ENCODE results near the gene DOK4. TPM values are rescaled to one million over a fixed set of nuclear protein-coding genes. Genes with fewer than 3 reads are reported as not detected.

Gene DOK4
- total RNA-seq, 1 experiment from 2014 or later = 13.1 TPM

DNA sequence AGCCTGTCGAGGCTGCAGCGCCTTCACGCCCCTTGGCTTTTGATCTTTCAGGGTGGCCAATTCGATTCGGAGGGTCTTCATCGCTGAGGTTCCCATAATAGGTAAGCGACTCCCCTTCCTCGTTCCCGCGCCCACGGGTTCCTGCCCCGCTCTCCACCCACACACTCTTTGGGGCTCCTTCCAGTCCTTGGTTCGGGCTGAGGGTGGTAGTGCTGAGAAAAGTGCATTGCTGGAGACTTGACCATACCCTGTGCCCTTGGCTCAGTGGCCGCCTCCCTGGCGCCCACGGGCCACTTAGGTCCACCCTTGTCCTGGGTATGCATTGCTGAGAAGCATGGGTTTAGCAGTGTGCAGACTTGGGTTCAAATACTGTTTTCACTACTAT lies 23.3 kb downstream of the DOK4 start:
- Histone ChIP-seq H3K23ac (ENCODE audit: insufficient read length, low read depth, low read length) (no peak overlapping the region), H4K20me1 (ENCODE audit: control insufficient read depth, insufficient read depth, insufficient read length) (no peaks in the 10 kb centered on the region), H4K91ac (ENCODE audit: insufficient read length, low read depth, low read length) (no peak overlapping the region), H3K4ac (ENCODE audit: low read depth, low read length) (no peak overlapping the region), H2BK20ac (ENCODE audit: low read depth, low read length, poor library complexity, severe bottlenecking) (no peak overlapping the region), H4K5ac (ENCODE audit: insufficient read length, low read depth, low read length) (no peak overlapping the region), H3K4me1 (ENCODE audit: insufficient read depth, low read length) (no peaks in the 10 kb centered on the region), H2BK5ac (ENCODE audit: insufficient read length, low read length) (no peak overlapping the region), H3K23me2 (ENCODE audit: insufficient read length, low read depth, low read length, poor library complexity, severe bottlenecking) (peaks cover 4% of the 10 kb centered on the region), H3K4me2 (ENCODE audit: insufficient read depth, insufficient read length, low read length) (peak overlapping the region; percentile 91), H2AFZ (ENCODE audit: low read length) (no peak overlapping the region), H3K27ac (ENCODE audit: insufficient read length, low read depth, low read length) (no peak overlapping the region), H3K18ac (ENCODE audit: insufficient read length, low read depth, low read length) (no peak overlapping the region), H3K14ac (ENCODE audit: insufficient read depth, low read length) (0 out of 2 replicates have a peak overlapping the region, but pooled peaks have one; percentile 8), H3T11ph (ENCODE audit: low read length) (no peak overlapping the region), H3K9ac (ENCODE audit: extremely low read depth, insufficient read length, low read length) (peak overlapping the region; percentile 79), H2BK15ac (ENCODE audit: low read depth, low read length) (no peak overlapping the region), H2AK5ac (ENCODE audit: insufficient read length, low read length) (no peak overlapping the region), H2BK12ac (ENCODE audit: insufficient read length, low read depth, low read length) (no peak overlapping the region), H2BK120ac (ENCODE audit: low read depth, low read length, poor library complexity, severe bottlenecking) (no peak overlapping the region), H3K27me3 (ENCODE audit: insufficient read depth, low read length) (no peaks in the 10 kb centered on the region), H3K79me2 (ENCODE audit: insufficient read depth, low read length) (peaks cover 7% of the 10 kb centered on the region; the same call in 1 of the 2 replicates), H4K8ac (replicated peaks; ENCODE audit: insufficient read length, low read depth, low read length) (peak overlapping the region; percentile 53), H3K56ac (ENCODE audit: insufficient read length, low read depth, low read length) (no peak overlapping the region), H3K9me3 (ENCODE audit: control insufficient read depth, low read depth, low read length) (no peaks in the 10 kb centered on the region), H3K79me1 (ENCODE audit: insufficient read depth, low read depth, low read length, poor library complexity, severe bottlenecking) (no peaks in the 10 kb centered on the region)
- no peak for TF ChIP-seq CTCF (conservative IDR thresholded peaks at IDR 0.05)
- peaks cover 3 to 6% of the 10 kb centered on the region in 2 experiments for H3K4me1 Mint-ChIP-seq
- H3K9me3 Mint-ChIP-seq = no peaks in the 10 kb centered on the region
- peaks cover 22 to 78% (median 49%) of the 10 kb centered on the region in 3 experiments; a peak in 6 of 7 replicates for H3K36me3 Mint-ChIP-seq (ENCODE audit: insufficient read depth in 1 of 3, low read depth in 3 of 3)
- DNase-seq = no peak
- peak overlapping the region; percentile 92 to 100 (median 92); a peak in 5 of 7 replicates for H3K27ac Mint-ChIP-seq
- no peaks in the 10 kb centered on the region for H3K27me3 Mint-ChIP-seq (ENCODE audit: low read depth)
- no CpG with 5 or more reads among the region's 16 CpGs for WGBS (ENCODE audit: extremely low coverage, insufficient read length, low lambda C conversion rate)
- peak overlapping the region; percentile 99 to 100 for H3K4me3 Mint-ChIP-seq

All from H9 (cell line).